Prostate gland (tissue), 2 donors: ENCODE measurements around the gene SMCO4. TPM values are rescaled to one million over a fixed set of nuclear protein-coding genes. Genes with fewer than 3 reads are reported as not detected.

ENCODE experiments used
- DNase-seq: peaks from one replicate; pipeline ENCODE4 v3.0.0-alpha.2; 2019; ENCODE audit warnings: low spot score
- H3K27ac ChIP-seq, 2 donors: fragments of 200-600 bp; sonication (generic); 2 replicates each; pipeline ENCODE4 v1.5.1; 2017 to 2019
- H3K27me3 ChIP-seq: fragments of 200-600 bp; sonication (generic); replicated peaks from 2 replicates; pipeline ENCODE4 v1.5.1; 2019; ENCODE audit not compliant: insufficient read depth
- H3K36me3 ChIP-seq, 2 donors: fragments of 200-600 bp; sonication (generic); 1 replicate in 1 of 2; 2 replicates in 1 of 2; pipeline versions ENCODE4 v1.5.1 to v1.8.1; 2017 to 2019
- H3K4me1 ChIP-seq: fragments of 200-600 bp; sonication (generic); replicated peaks from 2 replicates; pipeline ENCODE4 v1.5.1; 2019
- H3K4me3 ChIP-seq, 2 donors: fragments of 200-600 bp; sonication (generic); 2 replicates each; pipeline ENCODE4 v1.5.1; 2017 to 2019
- H3K9me3 ChIP-seq: fragments of 200-600 bp; sonication (generic); 2 replicates; pipeline ENCODE4 v1.5.1; 2017
- POLR2A ChIP-seq: fragments of 450-650 bp; IDR thresholded peaks from one replicate; pipeline ENCODE4 v1.6.1; 2016; ENCODE audit warnings: antibody characterized with exemption, mild to moderate bottlenecking
- POLR2AphosphoS5 ChIP-seq: sonication (generic); formaldehyde crosslinking; IDR thresholded peaks from one replicate; pipeline ENCODE4 v1.6.1; 2017; ENCODE audit warnings: antibody characterized with exemption
- WGBS: methylation state at CpG from one replicate; pipeline ENCODE4 v1.1.5; 2018; 5-methylcytosine and 5-hydroxymethylcytosine counted together
- intact Hi-C: fragments of 100-400 bp; cut with DNase I; formaldehyde crosslinking; loops from one replicate; pipeline ENCODE4 v1.14.2; 2022
- total RNA-seq, 2 donors: library from RNA; depleted of rRNA; stranded (reverse); fragments of >200 nt; gene quantifications; one replicate each; pipeline ENCODE4 v1.1.0, GENCODE V29; 2016
- TF ChIP-seq, protein P1 (sequence below), 4 experiments: fragments of 200-600 bp in 2 of 4; fragments of 450-650 bp in 2 of 4; sonication (generic) in 2 of 4; IDR thresholded peaks; 1 replicate in 3 of 4; 2 replicates in 1 of 4; pipeline ENCODE4 v1.5.1; 2016 to 2019; ENCODE audit warnings: antibody characterized with exemption in 4 of 4, mild to moderate bottlenecking in 2 of 4, moderate library complexity in 2 of 4

Gene SMCO4
- total RNA-seq, 2 donors from 2014 or later: 63.8 to 140 TPM

DNA sequence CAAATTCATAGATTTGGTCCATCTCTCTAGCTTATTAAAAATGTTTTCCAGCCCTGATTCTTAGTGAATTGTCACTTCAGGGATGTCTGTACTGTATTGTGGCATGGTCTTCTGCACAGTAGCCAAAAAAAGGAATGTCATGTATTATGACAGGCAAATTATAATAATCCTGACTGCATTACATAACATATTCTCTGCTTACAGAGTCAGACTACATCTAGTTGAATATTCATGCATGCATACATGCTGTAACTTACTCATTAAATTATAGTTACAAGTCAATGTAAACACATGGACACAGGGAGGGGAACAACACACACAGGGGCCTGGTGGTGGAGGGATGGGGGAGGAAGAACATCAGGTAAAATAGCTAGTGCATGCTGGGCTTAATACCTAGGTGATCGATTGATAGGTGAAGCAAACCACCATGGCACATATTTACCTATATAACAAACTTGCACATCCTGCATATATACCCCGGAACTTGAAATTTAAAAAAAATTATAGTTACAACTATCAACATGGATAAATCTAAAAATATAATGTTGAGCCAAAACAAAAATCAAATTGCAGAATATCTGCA, 31.5 kb upstream of the SMCO4 start:
- Histone ChIP-seq H3K27me3 (no peaks in the 10 kb centered on the region), H3K36me3 (no peaks in the 10 kb centered on the region), H3K4me1 (no peaks in the 10 kb centered on the region), H3K27ac (no peak overlapping the region), H3K4me3 (no peak overlapping the region), H3K9me3 (no peaks in the 10 kb centered on the region)
- intact Hi-C loops: no loop called here
- TF ChIP-seq, protein P1, sequence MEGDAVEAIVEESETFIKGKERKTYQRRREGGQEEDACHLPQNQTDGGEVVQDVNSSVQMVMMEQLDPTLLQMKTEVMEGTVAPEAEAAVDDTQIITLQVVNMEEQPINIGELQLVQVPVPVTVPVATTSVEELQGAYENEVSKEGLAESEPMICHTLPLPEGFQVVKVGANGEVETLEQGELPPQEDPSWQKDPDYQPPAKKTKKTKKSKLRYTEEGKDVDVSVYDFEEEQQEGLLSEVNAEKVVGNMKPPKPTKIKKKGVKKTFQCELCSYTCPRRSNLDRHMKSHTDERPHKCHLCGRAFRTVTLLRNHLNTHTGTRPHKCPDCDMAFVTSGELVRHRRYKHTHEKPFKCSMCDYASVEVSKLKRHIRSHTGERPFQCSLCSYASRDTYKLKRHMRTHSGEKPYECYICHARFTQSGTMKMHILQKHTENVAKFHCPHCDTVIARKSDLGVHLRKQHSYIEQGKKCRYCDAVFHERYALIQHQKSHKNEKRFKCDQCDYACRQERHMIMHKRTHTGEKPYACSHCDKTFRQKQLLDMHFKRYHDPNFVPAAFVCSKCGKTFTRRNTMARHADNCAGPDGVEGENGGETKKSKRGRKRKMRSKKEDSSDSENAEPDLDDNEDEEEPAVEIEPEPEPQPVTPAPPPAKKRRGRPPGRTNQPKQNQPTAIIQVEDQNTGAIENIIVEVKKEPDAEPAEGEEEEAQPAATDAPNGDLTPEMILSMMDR (IDR thresholded peaks at IDR 0.05): no peak
- TF ChIP-seq POLR2A: no peak
- no peak for TF ChIP-seq POLR2AphosphoS5
- 90% methylated on average over 2 of the region's 2 CpGs for WGBS
- DNase-seq: no peak

DNA sequence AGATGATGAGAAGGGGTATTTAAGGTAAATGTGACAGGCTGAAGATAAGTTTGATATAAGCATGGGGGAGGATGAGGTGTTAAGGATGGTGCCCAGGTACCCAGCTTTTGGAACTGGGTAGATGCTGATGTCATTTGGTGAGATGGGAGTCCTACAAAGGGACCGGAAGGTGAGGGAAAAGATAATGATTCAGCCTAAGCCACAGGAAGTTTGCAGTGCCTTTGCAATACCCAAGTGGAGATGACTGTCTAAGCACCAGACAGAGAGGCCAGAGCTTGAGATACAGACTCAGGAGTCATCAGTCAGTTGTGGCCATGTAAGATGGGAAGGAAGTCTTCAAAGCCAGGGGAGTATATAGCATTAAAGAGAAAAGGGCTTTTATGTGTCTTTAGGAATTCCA, 30.0 kb upstream of the SMCO4 start:
- Histone ChIP-seq H3K9me3 (no peaks in the 10 kb centered on the region), H3K4me1 (no peaks in the 10 kb centered on the region), H3K36me3 (no peaks in the 10 kb centered on the region), H3K4me3 (no peak overlapping the region), H3K27me3 (no peaks in the 10 kb centered on the region), H3K27ac (no peak overlapping the region)
- no peak for DNase-seq
- WGBS: 89% methylated on average over 1 of the region's 1 CpG
- TF ChIP-seq, protein P1 (IDR thresholded peaks at IDR 0.05): no peak
- no peak for TF ChIP-seq POLR2AphosphoS5
- intact Hi-C loops: no loop called here

DNA sequence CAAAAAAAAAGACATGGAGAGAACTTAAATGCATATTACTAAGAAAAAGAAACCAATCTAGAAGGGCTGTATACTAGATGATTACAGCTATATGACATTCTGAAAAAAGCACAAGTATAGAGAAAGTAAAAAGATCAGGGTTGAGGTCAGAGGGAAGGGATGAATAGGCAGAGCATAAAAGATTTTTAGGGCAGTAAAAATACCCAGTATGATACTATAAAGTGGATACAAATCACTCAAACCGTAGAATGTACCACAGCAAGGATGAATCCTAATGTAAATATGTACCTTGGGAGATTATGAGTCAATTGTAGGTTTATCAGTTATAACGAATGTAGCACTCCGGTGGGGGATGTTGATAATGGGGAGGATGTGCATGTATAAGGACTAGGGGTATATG, 29.4 kb upstream of the SMCO4 start:
- WGBS: 60% methylated on average over 3 of the region's 3 CpGs

DNA sequence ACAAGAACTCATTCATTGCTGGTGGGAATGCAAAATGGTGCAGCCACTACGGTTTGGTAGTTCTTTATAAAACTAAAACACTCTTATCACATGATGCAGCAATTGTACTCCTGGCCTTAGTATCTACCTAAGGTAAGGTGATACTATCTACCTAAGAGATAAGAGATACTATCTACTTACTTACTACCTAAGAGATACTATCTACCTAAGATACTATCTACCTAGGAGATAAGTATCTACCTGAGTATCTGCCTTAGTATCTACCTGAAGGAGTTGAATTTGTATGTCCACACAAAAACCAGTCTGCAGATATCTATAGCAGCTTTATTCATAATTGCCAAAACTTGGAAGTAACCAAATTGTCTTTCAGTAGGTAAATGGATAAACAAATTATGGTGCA, 29.0 kb upstream of the SMCO4 start:
- intact Hi-C loops: no loop called here
- H3K4me3 ChIP-seq: no peak overlapping the region
- no peaks in the 10 kb centered on the region for H3K9me3 ChIP-seq
- no peaks in the 10 kb centered on the region for H3K27me3 ChIP-seq
- WGBS: 91% methylated on average over 1 of the region's 1 CpG
- TF ChIP-seq POLR2A: no peak
- TF ChIP-seq, protein P1 (IDR thresholded peaks at IDR 0.05): no peak
- no peak for TF ChIP-seq POLR2AphosphoS5
- no peaks in the 10 kb centered on the region for H3K4me1 ChIP-seq
- DNase-seq: no peak
- no peak overlapping the region for H3K27ac ChIP-seq
- H3K36me3 ChIP-seq: no peaks in the 10 kb centered on the region

More for the DNA sequence above, 29.4 kb upstream of the SMCO4 start:
- Histone ChIP-seq H3K4me1 (no peaks in the 10 kb centered on the region), H3K9me3 (no peaks in the 10 kb centered on the region), H3K4me3 (no peak overlapping the region), H3K27me3 (no peaks in the 10 kb centered on the region), H3K36me3 (no peaks in the 10 kb centered on the region), H3K27ac (no peak overlapping the region)
- intact Hi-C loops: no loop called here
- no peak for DNase-seq
- no peak for TF ChIP-seq POLR2A

DNA sequence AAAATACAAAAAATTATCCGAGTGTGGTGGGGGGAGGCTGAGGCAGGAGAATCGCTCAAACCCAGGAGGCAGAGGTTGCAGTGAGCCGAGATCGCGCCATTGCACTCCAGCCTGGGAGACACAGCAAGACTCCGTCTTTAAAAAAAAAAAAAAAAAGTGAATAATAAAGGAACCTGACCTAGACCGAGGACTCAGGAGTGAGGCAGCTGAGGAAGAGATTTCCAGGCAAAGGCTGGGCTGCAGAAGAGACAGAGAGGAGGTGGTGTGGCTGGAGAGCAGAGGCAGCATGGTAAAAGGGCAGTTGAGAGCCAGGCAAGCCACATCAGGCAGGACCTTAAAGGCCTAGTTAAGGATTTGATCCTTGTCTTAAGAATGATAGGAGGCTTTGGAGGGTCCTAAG, 28.4 kb upstream of the SMCO4 start:
- H3K9me3 ChIP-seq: no peaks in the 10 kb centered on the region
- DNase-seq: no peak
- 85% methylated on average over 7 of the region's 7 CpGs for WGBS
- H3K36me3 ChIP-seq: no peaks in the 10 kb centered on the region
- intact Hi-C loops: no loop called here
- no peak overlapping the region for H3K4me3 ChIP-seq
- no peaks in the 10 kb centered on the region for H3K27me3 ChIP-seq
- TF ChIP-seq, protein P1 (IDR thresholded peaks at IDR 0.05): no peak
- no peak for TF ChIP-seq POLR2A
- no peak for TF ChIP-seq POLR2AphosphoS5
- no peak overlapping the region for H3K27ac ChIP-seq
- H3K4me1 ChIP-seq: no peaks in the 10 kb centered on the region
